ENCODE measurements around the gene PRRT4.

The PRRT4 gene

GRCh38 chr7:128343554-128344430, 17.7 kb downstream of the PRRT4 start, which contains the start of gene RBM28:
TSS of gene RBM28 (minus strand) at chr7:128343908. CDS start at chr7:128343793, 115 bp downstream.
- DNase-seq: peak; percentile 98

DNA sequence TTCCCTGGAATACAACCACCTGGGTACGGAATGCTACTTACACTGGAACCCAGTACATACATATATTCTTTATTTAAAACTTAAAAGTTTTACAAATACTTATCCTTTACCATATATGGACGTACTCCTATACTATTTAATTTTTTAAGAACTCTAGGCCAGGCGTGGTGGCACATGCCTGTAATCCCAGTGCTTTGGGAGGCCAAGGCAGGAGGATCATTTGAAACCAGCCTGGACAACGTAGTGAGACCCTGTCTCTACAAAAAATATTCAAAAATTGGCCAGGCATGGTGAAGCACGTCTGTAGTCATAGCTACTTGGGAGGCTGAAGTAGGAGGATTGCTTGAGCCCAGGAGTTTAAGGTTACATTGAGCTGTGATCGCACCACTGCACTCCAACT, 19.8 kb downstream of the PRRT4 start:
- DNase-seq: no peak

- DNase-seq: no peak
These were observed 25.8 kb downstream of the PRRT4 start for GRCh38 chr7:128335730-128336129.

DNA sequence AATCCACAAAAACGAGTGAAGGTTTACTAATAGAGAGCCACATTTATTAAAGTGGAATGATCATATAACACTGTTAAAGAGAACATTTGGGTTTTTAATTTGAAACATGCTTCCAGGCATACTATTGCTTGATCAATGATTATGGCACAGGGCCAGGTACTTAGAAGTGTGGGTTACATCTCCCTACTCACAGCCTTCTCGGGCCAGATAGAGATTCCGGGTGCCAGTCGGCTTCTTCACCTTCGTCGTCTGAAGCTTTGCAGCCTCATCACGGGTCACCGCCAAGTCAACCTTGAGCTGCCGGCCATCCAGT, 37.2 kb downstream of the PRRT4 start:
- DNase-seq: no peak

- DNase-seq: no peak
These were observed 37.8 kb downstream of the PRRT4 start for GRCh38 chr7:128323459-128324367.

- no peak for DNase-seq
These were observed 38.5 kb downstream of the PRRT4 start for GRCh38 chr7:128323040-128323439.

DNA sequence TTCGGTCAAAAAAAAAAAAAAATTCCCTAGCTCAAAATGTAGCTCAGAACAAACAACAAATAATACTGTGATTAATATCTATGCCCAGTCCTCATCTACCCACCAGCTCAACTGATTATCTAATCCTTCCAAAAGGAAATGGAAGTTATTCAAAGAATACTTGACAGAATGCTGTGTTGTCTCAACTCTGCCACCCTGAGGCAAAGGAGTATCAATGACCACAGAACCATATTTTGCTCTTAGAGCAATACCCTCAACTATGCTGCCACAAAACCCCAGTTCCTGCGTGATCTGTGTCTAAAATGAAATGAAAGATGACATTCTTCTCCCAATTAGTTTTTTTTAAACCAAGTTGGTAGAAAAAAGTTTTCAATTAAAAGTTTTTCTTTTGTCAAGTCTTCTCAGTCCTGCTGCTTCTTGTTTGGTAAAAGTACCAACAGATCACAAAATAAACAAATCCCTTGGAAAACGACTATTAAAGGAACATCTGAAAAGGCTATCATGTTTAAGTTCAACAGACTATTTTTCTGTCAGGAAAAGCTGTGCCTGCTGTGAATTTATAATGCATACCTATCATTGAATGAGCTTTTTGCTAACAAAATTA, 39.3 kb downstream of the PRRT4 start:
- DNase-seq: peak; percentile 29

DNA sequence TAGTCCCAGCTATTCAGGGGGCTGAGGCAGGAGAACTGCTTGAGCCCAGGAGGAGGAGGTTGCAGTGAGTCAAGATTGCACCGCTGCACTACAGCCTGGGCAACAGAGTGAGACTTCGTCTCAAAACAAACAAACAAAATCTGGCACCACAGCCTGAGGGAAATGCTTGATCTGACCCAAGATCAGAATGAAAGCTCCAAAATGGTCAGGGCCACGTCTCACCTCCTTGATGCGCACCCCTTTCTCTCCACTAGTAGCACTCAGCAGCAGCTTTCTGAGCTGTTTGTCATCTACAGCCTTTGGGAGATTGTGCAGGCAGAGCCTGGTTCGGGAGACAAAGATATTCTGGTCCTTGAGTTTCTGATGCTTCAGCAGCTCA, 40.5 kb downstream of the PRRT4 start:
- DNase-seq: no peak

DNA sequence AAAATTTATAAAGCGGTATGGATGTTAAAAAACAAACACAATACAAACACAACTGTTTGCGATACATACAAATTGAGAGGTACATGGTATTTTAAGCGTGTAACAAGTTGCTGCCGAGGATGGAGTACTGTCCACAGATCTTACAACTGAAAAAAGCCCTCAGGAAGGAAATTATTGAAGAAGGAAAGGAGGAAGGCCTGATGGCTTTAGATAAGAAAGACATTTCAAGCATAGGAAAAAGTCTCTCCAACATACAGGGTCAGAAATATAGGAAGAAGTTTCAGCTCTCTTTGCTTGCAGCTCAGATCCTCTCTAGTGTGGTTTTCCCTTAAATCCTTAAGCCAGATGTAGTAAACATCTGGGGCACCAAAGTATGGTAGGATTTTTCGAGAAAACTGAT, 42.8 kb downstream of the PRRT4 start:
- no peak for DNase-seq

- DNase-seq: peak; percentile 3
These were observed 50.5 kb downstream of the PRRT4 start for GRCh38 chr7:128311013-128311412.

- peak; percentile 10 for DNase-seq
These were observed 51.0 kb downstream of the PRRT4 start for GRCh38 chr7:128310499-128310898.

DNA sequence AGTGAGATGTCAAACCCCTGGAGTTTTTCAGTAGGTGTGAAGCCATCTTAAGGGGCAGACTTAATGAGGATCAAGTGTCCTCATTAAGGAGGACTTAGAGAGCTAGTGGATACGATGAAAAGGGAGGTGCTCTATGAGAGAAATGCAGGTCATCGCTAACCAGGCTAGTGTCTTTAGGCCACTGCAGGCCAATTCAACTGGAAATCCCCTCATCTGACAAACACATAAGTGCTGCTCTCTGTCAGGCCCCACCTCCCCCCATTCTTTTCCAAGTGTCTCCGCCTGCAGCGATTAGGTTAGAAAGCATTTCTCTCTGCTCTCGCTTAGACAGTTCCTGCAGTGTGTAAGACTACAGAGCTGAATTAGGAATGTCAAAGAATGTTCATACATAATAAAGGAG, 51.5 kb downstream of the PRRT4 start:
- peak; percentile 78 for DNase-seq

- DNase-seq: no peak
These were observed 52.4 kb downstream of the PRRT4 start for GRCh38 chr7:128309124-128309523.

DNA sequence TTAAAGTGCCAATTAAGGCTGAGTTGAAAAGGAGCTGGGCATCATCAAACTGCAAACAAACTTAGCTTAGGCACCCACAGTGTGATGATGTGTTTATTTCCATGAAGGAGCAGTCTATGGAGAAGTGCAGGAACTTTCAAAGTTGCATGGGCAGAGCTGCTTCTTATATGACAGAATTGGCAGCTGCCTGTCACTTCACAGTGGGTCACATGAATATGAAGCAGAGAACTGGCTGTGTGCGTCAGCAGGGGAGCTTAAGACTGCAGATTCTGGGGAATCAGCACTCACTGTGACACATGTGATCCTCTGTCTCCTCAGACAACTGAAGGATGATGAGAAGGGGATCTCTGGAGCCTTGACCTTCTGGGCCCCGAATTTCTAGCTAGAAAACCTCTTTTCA, 54.4 kb downstream of the PRRT4 start:
- DNase-seq: no peak

- no peak for DNase-seq
These were observed 57.3 kb downstream of the PRRT4 start for GRCh38 chr7:128304212-128304611.

- DNase-seq: no peak
These were observed 57.8 kb downstream of the PRRT4 start for GRCh38 chr7:128303643-128304042.

DNA sequence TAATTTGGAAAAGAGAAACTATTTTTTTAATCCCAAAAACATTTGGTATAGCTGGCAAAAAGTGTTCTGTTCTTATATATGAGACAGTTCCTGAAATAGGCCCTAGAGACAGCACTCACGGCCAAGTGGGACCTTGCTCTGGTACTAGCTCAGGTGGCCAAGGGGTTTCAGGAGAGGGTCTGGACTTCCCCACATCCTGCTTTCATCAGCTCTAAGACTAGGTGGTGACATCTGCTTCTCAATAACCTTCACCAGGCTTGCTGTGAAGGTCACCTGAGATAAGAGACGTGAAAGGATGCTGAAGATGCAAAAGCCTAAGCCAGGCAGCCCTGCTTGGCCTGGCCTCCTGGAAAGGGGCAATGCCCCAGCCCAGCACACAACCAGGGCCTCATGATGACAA, 58.4 kb downstream of the PRRT4 start:
- no peak for DNase-seq

DNA sequence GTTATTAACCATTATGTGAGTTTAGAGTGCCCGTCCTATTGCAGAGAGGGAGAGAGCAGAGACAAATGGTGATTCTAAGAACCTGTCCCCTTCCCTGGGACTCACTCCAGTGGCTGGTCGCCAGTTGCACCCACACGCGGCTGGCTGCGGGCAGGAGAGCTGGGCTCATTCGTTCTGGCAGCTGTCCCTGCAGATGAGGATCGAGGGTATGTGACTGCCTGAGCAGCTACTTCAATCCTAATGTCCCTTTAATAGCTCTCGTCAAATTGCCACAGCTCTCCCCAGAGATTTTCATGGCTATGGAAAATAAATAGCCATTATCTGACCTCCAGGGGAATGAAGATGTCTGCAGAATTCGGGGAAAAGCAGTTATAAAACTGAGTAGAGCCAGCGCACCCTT, 59.4 kb downstream of the PRRT4 start:
- DNase-seq: peak; percentile 71
